GM18951 (cell line): ENCODE measurements around the gene EXOSC10.
"Not testable (repeated sequence)": the region's sequence is repeated elsewhere in the genome, so short reads cannot be mapped to it uniquely, and the experiment has no call there.

Experiments
- POLR2A ChIP-seq: IDR thresholded peaks from 4 replicates; pipeline ENCODE4 v1.6.1; 2011; ENCODE audit warnings: mild to moderate bottlenecking; ENCODE audit not compliant: insufficient read length, insufficient read depth; ENCODE audit errors: extremely low read depth
- in situ Hi-C: fragments of 300-500 bp; cut with MboI; formaldehyde crosslinking; loops from one replicate; pipeline ENCODE4 v1.12.0; 2022; ENCODE audit warnings: low sequenced_read_pairs, mixed read lengths, inconsistent platforms; ENCODE audit not compliant: unreplicated experiment

Gene EXOSC10

GRCh38 chr1:11052839-11053757, 46.6 kb downstream of the EXOSC10 start:
- TF ChIP-seq POLR2A = peak; percentile 14
- in situ Hi-C loops = no loop called here

- TF ChIP-seq POLR2A = no peak
- in situ Hi-C loops = no loop called here
These were observed 47.7 kb downstream of the EXOSC10 start for GRCh38 chr1:11051781-11052511.

- in situ Hi-C loops = not testable (repeated sequence)
These were observed 48.5 kb downstream of the EXOSC10 start for GRCh38 chr1:11051121-11051520.

DNA sequence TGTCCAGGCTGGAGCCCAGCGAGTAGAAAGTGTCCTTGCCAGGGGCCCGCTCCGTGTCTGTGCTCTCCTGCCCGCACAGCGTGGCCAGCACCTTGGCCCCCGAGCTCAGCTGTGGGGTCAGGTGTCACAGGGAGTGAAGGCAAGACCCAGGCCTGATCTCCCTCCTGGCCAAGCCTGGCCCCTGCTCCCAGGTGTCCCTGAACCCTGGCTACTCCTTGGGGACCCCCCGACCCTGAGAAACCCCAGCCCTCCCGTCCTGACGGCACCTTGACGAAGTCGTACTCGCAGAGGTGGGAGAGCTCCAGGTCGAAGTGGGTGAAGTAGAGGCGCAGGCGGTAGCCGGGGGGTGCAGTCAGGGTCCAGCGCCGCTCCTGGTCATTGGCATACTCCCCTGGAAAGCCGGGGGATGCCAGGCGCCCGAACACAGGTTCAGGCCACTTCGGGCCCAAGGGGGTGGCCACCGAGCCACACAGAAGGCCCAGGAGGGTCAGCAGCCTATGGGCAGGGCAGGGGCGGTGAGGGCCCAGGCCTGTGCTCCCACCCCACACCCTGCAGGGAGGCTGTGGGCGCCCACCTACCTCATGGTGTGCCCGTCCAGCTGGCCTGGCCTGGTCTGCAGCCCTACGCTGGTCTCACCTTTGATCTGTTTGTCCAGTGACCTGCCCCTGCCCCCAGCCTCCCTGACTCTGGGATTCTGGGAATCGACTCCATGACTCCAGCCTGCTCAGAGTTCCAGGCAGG, 52.9 kb downstream of the EXOSC10 start, which contains the start of gene MASP2:
Gene MASP2, minus strand, starts transcription at position 615 of the 741 bp plus-strand sequence. Its CDS starts 32 bp downstream, at position 583.
- TF ChIP-seq POLR2A = no peak
- in situ Hi-C loops = no loop called here

DNA sequence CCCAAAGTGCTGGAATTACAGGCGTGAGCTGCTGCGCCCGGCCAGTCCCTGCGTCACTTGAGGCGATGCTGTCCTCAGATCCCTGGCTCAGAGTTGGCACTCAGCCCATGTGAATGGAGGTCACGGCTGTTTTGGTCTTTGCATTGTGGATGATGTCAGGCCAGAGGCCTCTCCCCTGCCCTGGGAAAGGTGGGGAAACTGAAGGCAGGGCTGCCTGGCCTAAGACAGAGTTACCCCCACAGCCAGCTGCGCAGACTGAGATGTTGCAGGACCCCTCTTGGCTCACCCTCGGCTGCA, 53.5 kb downstream of the EXOSC10 start:
- in situ Hi-C loops = no loop called here
- no peak for TF ChIP-seq POLR2A

- TF ChIP-seq POLR2A = no peak
- in situ Hi-C loops = no loop called here
These were observed 54.0 kb downstream of the EXOSC10 start for GRCh38 chr1:11045428-11046269.

DNA sequence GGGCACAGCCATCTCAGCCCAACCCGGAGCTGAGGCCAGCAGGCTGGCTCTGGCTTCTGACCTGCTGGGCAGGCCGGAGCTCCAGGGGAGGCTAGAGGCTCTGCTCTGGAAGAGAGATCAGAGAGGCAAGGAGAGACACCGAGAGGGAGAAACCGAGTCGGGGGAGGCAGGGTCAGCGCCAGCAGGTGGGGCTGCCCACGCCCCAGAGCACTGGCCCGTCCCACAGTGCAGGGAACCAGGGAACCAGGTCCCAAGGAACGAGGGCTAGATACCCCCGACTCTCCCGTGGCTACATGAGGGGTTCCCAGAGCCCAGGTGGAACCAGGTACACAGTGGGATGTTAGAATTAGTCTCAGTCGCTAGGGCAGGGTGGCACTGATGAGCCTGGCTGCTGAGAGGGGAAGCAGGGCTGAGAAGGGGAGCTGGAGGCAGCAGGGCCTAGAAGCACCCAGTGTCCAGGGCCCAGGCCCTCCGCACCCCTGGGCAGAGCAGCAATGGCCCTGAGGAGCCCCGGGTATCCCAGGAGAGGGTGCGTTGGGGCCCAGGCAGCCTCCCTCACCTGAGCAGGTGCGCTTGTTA, 54.7 kb downstream of the EXOSC10 start:
- no peak for TF ChIP-seq POLR2A
- in situ Hi-C loops = no loop called here

GRCh38 chr1:11044086-11044848, 55.4 kb downstream of the EXOSC10 start:
- TF ChIP-seq POLR2A = no peak
- in situ Hi-C loops = no loop called here

GRCh38 chr1:11042995-11043874, 56.4 kb downstream of the EXOSC10 start:
- in situ Hi-C loops = no loop called here
- no peak for TF ChIP-seq POLR2A

DNA sequence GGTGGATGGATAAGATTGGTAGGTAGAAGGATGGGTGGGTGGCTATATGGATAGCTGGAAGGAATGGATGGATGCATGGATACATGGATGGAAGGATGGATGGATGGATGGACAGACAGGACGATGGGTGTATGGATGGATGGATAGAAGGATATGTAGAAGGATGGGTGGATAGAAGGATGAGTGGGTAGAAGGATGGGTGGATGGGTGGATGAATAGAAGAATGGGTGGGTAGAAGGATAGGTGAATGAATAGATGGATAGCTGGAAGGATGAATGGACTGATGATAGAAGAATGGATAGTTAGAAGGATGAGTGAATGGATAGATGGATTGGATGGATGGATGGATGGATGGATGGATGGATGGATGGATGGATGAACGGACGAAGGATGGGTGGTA, 57.6 kb downstream of the EXOSC10 start:
- TF ChIP-seq POLR2A = no peak
- in situ Hi-C loops = no loop called here

GRCh38 chr1:11041048-11041447, 58.6 kb downstream of the EXOSC10 start:
- no peak for TF ChIP-seq POLR2A
- in situ Hi-C loops = no loop called here

DNA sequence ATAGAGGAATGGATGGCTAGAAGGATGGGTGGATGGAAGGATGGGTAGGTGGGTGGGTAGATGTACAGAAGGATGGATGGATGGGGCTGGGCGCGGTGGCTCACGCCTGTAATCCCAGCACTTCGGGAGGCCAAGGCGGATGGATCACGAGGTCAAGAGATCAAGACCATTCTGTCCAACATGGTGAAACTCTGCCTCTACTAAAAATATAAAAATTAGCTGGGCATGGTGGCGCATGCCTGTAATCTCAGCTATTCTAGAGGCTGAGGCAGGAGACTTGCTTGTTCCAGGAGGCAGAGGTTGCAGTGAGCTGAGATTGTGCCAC, 59.6 kb downstream of the EXOSC10 start:
- in situ Hi-C loops = not testable (repeated sequence)
